ENCODE data around the gene USP6NL. TPM values are rescaled to one million over a fixed set of nuclear protein-coding genes. Genes with fewer than 3 reads are reported as not detected.

USP6NL gene
- total and polyA plus RNA-seq, 9 of the 15 experiments (the other 6 are each of a cell fraction or from before 2014, with no cell fraction given), result 3.2 to 26.6 (median 19.8) TPM

DNA sequence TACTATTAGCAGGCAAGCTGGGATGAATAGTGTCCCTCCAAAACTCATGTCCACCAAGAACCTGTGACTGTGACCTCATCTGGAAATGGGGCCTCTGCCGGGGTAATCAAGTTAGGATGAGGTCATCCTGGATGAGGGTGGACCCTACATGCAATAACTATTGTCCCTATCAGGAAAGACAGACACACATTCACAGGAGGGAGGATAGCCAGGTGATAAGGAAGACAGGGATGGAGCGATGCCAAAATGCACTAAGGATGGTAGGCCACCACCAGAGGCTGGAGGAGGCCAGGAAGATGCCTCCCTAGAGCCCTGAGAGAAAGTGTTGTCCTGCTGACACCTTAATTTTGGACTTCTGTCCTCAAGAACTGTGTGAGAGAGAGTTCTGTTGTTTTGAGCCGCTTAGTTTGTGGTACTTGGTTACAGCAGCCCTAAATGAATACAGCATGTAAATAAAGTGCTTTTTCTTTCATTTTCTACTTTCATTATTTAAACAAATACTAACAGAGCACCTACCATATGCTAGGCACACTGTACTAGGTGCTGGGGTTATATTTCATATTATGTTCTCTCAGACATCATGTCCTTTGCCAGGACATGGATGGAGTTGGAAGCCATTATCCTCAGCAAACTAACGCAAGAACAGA is 111.9 kb downstream of the USP6NL start (continued):
- TF ChIP-seq SMAD4 (CRISPR knock-in tag; conservative IDR thresholded peaks at IDR 0.05), result peak; percentile 81
- TF ChIP-seq, protein P1, sequence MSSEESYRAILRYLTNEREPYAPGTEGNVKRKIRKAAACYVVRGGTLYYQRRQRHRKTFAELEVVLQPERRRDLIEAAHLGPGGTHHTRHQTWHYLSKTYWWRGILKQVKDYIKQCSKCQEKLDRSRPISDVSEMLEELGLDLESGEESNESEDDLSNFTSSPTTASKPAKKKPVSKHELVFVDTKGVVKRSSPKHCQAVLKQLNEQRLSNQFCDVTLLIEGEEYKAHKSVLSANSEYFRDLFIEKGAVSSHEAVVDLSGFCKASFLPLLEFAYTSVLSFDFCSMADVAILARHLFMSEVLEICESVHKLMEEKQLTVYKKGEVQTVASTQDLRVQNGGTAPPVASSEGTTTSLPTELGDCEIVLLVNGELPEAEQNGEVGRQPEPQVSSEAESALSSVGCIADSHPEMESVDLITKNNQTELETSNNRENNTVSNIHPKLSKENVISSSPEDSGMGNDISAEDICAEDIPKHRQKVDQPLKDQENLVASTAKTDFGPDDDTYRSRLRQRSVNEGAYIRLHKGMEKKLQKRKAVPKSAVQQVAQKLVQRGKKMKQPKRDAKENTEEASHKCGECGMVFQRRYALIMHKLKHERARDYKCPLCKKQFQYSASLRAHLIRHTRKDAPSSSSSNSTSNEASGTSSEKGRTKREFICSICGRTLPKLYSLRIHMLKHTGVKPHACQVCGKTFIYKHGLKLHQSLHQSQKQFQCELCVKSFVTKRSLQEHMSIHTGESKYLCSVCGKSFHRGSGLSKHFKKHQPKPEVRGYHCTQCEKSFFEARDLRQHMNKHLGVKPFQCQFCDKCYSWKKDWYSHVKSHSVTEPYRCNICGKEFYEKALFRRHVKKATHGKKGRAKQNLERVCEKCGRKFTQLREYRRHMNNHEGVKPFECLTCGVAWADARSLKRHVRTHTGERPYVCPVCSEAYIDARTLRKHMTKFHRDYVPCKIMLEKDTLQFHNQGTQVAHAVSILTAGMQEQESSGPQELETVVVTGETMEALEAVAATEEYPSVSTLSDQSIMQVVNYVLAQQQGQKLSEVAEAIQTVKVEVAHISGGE (CRISPR knock-in tag; IDR thresholded peaks at IDR 0.05), result no peak
- no peak for TF ChIP-seq NR2C1 (IDR thresholded peaks at IDR 0.05)
- TF ChIP-seq NR2C1 (tag; IDR thresholded peaks at IDR 0.05), result 0 out of 2 replicates have a peak, but pooled peaks have one; percentile 55
- peak; percentile 95 for TF ChIP-seq POLR2AphosphoS5 (IDR thresholded peaks at IDR 0.05; ENCODE audit: control insufficient read depth, insufficient read depth, low read depth, low read length)
- TF ChIP-seq TEAD2 (tag; IDR thresholded peaks at IDR 0.05), result no peak
- TF ChIP-seq THRB (CRISPR knock-in tag; conservative IDR thresholded peaks at IDR 0.05), result peak; percentile 62; the same call in 1 of the 2 replicates
- peak; percentile 62; the same call in 1 of the 2 replicates for TF ChIP-seq CXXC5 (CRISPR knock-in tag; IDR thresholded peaks at IDR 0.05)
- no peak for TF ChIP-seq MCM2 (IDR thresholded peaks at IDR 0.05; ENCODE audit: low read depth)
- peak; percentile 52; the same call in 1 of the 2 replicates for TF ChIP-seq VEZF1 (CRISPR knock-in tag; IDR thresholded peaks at IDR 0.05)
- TF ChIP-seq THAP12 (CRISPR knock-in tag; IDR thresholded peaks at IDR 0.05), result no peak
- peak; percentile 84 for TF ChIP-seq TOE1 (IDR thresholded peaks at IDR 0.05; ENCODE audit: borderline replicate concordance)
- no peak for TF ChIP-seq TOE1 (CRISPR knock-in tag; IDR thresholded peaks at IDR 0.05; ENCODE audit: borderline replicate concordance, low read depth)
- TF ChIP-seq CCNT2 (IDR thresholded peaks at IDR 0.05; ENCODE audit: borderline replicate concordance, extremely low read depth, insufficient read length, low read depth, low read length), result peak; percentile 91
- no peak for TF ChIP-seq MYC (IDR thresholded peaks at IDR 0.05; ENCODE audit: low read depth, low read length)
- no peak for TF ChIP-seq MYC (CRISPR knock-in tag; IDR thresholded peaks at IDR 0.05; ENCODE audit: borderline replicate concordance, low read depth)
